Germinal center (tissue), 1 donor: ENCODE data around the gene MRI1.
A peak's percentile ranks its signal among the peaks of the same experiment; 100 is the strongest.

Source experiments
- DNase-seq: peaks from one replicate; pipeline ENCODE4 v3.0.0; 2012; ENCODE audit warnings: mixed read lengths, low spot score

Gene MRI1

DNA sequence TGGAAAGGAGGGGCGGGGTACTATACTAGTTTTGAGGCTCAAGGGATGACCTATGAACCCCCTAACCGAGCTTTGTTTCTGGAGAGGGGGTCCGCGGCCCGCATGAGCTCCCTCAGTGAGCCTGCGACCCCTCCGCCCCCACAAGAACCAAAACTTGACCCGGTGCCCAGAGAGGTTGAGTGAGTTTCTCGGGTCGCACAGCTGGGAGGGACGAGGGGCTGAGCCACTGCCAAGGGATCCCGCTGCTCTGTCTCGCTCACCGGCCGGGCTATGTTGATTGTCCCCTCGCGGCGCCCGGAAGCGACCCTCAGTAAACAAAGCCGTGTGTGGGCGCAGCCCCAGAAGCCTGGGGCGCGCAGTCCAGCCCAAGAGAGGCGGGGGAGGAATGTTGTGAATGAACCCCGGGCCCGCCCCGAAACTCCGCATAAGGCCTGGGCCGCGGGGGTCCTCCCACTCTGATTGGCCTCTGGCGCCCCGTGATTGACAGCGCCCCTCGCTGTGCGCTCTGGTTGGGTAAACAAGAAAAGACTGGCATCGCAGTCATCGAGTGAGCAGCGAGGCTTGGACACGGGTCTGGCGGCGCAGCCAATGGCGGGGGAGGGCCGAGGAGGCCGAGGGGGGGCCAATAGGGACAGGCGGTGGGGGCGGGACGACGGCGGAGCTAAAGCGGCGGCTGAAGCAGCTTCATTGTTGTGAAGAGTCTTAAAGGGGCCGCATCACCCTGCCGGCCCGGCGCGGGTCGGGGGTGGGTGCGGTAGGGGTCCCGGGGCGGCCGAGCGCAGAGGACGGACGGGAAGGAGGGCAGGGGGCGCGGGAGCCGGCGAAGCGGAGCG is 30.7 kb downstream of the MRI1 start, which contains the start of gene ZSWIM4:
Gene ZSWIM4 (plus strand): TSS at position 687 of the 833 bp plus-strand sequence. CDS start 206 bp downstream, outside the sequence.
- peak; percentile 100 for DNase-seq

DNA sequence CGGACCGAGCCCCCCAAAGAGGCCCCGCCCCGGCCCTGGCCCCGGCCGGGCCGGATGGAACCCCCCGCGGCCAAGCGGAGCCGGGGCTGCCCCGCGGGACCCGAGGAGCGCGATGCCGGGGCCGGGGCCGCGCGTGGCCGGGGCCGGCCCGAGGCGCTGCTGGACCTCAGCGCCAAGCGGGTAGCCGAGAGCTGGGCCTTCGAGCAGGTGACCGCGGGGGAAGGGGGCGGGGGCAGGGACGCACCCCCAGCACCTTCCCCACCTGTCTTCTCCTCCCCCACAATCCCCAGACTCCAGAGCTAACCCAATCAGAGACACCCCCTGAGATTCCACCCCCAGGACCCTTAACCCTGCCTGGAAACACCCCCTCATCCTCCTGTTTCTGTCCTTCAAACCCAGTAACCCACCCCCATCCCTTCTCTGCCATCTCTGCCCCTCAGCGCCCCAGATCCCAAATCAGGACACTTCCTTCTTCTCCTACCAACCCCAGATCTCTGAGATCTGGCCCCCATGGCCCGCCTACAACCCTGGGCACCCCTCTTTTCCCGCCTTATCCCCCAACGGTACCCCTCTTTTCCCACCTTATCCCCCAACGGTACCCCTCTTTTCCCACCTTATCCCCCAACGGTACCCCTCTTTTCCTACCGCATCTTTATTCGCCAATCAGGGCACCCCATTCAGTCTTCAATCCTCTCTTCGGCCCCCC is 31.4 kb downstream of the MRI1 start:
- peak; percentile 37 for DNase-seq

DNA sequence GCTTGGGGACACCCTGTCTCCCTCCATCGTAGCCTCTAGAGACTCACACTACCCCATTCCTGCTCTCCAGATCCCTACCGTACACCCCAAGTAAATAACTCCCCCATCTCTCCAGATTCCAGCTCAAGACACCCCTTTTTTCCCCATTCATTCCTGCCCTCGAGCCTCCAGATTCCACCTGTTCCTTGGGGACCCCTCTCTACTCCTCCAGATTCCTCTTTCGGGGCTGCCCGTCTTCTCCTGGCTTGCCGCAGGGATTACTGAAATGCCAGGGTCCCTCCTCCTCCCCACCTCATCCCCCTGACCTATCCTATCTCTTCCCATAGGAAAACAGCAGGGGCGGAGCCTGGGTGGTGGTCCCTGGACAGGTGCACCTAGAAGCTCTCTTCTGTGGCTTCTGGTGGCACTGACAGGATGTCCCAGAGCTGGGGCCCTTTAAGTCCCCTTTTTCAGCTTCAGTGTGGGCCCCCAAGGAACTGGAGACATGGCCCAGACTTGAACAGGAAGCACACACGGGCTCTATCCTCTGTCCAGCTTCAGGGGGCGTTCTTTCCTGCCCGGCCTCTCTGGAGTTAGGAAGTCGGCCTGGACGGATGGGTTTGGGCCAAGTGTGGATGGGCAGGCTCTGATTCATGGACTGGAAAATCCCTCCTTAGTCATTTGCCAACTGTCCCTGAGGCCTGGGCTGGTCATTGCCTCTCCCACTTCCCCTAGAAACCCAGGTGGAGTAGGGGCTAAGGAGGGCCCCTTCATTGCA is 32.2 kb downstream of the MRI1 start:
- no peak for DNase-seq

DNA sequence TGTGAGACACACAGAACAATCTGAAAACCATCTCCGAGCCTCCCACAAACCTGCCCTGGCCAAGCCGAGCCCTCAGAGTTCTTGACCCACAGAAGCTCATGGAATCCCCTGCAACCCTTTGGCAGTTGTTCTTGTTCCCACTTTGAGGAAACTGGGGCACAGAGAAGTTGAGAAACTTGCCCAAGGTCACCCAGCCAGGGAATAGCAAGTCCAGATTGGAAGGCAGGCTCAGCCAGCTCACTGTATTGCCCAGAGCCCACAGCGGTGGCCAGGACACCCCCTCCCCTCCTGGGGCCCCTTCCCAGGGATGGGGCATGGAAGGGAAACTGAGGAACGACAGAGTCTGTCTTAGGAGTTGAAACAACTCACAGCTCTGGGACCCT is 32.7 kb downstream of the MRI1 start:
- DNase-seq, result no peak

DNA sequence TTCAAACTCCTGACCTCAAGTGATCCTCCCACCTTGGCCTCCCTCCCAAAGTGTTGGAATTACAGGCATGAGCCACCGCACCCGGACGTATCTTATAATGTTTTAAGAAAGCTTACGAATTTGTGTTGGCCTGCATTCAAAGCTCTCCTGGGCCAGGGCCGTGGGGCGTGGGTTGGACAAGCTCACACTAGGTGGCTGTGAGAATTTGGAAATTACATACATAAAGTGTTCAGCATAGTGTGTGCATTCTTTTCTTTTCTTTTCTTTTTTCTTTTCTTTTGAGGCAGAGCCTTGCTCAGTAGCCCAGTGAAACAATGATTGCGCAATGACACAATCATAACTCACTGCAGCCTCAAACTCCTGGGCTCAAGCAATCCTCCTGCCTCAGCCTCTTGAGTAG is 33.5 kb downstream of the MRI1 start:
- no peak for DNase-seq

DNA sequence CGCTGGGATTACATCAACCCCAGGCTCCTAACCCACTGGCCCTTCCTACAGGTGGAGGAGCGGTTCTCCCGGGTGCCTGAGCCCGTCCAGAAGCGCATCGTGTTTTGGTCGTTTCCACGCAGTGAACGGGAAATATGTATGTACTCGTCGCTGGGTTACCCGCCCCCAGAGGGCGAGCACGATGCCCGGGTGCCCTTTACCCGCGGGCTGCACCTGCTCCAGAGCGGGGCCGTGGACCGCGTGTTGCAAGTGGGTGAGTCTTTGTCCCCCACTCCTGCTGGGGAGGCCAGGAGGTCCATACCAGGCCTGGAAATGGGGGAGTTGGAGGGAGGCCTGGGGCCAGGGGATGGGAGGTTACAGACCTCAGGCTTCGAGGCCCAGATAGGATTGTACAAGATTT is 35.3 kb downstream of the MRI1 start:
- DNase-seq, result no peak

DNA sequence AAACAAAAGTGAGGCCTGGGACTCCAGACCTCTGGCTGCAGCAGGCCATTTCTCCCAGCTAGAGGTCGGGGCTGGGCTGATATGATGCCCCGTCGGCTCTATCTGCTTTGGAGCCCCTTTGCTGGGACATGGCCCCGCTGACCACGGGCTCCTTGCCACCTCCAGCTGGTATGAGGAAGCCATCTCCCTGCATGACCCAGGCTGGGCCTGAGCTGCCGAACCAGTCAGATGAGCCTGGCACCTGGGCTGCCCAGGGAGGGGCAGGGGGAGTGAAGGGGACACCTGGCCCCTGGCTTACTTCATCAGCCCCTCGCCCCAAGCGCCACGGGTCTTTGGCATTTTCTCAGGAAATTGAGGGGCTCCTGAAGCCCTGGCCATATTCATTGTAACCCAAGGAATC is 38.7 kb downstream of the MRI1 start:
- DNase-seq, result no peak

DNA sequence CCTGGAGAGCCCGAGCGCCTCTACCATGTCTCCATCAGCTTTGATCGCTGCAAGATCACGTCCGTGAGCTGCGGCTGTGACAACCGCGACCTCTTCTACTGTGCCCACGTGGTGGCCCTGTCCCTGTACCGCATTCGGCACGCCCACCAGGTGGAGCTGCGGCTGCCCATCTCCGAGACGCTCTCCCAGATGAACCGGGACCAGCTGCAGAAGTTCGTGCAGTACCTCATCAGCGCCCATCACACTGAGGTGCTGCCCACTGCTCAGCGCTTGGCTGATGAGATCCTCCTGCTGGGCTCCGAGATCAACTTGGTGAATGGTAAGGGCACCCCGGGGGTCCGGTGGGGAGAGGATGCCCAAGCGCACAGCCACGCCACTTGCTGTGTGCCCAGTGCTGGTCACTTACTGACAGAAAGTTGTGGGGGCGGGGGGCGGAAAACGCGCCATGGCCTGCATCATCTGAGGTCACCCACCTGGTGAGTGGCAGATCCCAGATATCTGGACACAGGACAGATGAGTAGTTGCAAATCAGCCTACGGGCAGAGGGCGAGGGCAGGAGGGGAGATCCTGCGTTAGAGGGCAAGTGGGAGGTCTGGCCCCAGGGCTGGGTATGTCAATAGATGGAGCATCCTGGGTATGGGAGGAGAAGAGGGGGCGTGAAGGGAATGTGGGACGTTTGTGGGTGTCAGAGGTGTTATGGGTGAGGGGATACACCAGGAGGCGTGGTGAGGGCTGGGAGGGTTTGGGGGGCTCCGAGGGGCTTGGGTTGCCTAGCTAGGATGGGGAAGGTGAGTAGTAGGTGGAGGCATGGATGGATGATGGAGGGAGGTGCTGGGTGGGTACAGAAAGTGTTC is 40.7 kb downstream of the MRI1 start:
- no peak for DNase-seq

DNA sequence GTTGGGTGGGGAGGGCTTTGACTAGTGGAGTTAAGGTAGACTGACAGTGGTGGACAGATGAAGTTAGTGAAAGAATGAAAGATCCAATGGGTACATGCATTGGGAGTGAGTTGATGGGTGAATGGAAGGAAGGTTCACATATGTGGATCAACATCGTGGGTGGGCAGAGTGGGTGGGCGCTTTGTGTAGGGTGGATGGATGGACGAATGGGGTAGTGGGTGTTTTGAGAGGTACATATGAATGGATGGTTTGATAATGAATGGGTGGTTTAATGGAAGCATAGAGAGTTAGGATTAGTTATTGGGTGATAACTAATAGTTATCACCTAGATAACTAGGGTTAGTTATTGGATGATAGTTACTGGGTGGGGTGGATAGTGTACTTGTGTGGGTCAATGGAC is 42.4 kb downstream of the MRI1 start:
- DNase-seq, result no peak

DNA sequence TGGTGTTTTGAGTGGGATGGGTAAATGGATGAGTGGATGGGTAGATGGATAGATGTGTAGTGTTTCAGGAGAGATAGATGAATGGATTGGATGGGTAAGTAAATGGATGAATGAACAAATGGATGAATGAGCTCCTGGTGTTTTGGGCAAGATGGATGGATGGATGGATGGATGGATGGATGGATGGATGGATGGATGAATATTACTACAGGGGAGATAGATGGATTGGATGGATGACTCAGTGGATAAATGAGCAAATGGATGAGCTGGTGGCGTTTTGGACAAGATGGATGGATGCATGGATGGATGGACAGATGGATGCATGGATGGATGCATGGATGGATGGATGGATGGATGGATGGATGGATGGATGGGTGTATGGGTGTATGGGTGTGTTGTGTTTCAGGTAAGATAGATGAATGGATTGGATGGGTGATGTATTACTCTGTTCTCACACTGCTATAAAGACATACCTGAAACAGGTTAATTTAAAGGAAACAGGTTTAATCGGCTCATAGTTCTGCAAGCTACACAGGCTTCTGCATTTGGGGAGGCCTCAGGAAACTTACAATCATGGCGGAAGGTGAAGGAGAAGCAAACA is 43.2 kb downstream of the MRI1 start:
- no peak for DNase-seq

DNA sequence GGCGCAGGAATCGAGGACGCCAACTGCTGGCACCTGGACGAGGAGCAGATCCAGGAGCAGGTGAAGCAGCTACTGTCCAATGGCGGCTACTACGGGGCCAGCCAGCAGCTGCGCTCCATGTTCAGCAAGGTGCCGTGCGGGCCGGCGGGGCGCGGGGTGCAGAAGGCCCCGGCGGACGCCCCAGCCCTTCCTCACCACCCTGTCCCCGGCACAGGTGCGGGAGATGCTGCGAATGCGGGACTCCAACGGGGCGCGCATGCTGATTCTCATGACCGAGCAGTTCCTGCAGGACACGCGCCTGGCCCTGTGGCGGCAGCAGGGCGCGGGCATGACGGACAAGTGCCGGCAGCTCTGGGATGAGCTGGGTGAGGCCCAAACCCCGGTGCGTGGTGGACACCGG is 44.5 kb downstream of the MRI1 start:
- no peak for DNase-seq

DNA sequence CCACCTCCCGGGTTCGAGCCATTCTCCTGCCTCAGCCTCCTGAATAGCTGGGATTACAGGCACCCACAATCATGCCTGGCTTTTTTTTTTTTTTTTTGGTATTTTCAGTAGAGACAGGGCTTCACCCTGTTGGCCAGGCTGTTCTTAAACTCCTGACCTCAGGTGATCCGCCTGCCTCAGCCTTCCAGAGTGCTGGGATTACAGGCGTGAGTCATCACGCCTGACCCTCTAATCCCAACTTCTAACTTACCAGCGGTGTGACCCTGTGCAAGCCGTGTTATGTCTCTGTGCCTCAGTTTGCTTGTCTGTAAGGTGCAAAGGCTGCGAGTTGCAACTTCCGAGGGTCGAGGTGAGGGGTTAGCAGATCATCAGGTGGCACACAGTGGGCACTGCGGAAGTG is 48.2 kb downstream of the MRI1 start:
- DNase-seq, result no peak

DNA sequence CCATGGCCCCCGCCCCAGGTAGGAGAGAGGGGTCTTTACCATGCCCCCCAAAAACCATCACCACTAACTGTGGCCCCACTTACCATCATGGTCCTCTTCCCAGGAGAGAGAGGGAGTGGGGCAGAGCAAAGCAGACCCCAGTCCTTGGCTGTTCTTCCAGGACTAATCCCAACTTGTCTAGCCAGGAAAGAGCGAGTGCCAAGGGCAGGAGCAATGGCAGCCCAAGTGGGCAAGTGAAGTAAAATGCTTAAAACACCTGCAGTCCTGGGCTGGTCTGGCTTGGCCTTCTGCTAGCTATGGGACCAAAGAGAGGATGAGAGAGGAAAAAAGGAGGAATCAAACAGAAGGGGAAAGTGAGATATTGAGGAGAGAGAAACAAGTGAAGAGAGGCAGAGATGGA is 48.8 kb downstream of the MRI1 start:
- no peak for DNase-seq

DNA sequence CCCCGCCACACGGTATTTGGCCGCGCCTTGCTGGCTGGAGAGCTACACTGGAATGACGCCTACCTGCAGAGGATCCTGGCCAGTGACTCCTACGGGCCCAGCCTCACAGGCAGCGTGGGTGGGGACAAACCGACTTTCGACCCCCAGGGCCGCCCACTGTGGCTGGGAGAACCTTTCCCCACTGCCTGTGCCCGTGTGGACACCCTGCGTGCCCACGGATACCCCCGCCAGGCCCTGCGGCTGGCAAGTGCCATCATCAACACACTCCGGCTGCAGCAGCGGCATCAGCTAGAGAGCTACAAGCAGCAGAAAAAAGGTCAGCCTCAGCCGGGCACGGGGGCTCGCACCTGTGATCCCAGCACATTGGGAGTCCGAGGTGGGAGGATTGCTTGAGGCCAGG is 50.2 kb downstream of the MRI1 start:
- no peak for DNase-seq

DNA sequence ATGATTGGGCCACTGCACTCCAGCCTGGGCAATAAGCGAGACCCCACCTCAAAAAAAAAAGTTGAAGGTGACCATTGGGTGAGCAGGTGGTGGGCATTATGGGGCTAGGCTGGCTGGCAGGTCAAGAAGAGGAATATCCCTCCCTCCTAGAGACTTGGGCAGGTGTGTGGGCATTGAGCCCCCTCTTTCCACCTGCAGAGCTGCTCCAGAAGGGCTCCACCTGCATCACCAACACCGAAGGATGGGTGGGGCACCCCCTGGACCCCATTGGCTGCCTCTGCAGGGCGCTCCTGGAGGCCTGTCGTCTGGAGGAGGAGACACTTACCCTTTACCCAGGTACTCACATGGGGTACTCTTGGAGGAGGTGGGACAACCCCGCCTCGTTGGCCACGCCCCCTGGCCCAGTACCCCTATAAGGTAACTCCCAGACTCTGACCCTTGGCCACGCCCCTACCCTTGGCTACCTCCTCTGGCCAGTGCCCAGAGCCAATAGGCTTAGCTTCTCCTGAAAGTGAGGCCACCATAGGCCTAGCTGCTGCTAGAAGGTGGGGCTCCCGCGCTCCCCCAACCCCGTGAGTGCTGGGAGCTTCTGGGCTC is 52.8 kb downstream of the MRI1 start:
- DNase-seq, result peak; percentile 50

DNA sequence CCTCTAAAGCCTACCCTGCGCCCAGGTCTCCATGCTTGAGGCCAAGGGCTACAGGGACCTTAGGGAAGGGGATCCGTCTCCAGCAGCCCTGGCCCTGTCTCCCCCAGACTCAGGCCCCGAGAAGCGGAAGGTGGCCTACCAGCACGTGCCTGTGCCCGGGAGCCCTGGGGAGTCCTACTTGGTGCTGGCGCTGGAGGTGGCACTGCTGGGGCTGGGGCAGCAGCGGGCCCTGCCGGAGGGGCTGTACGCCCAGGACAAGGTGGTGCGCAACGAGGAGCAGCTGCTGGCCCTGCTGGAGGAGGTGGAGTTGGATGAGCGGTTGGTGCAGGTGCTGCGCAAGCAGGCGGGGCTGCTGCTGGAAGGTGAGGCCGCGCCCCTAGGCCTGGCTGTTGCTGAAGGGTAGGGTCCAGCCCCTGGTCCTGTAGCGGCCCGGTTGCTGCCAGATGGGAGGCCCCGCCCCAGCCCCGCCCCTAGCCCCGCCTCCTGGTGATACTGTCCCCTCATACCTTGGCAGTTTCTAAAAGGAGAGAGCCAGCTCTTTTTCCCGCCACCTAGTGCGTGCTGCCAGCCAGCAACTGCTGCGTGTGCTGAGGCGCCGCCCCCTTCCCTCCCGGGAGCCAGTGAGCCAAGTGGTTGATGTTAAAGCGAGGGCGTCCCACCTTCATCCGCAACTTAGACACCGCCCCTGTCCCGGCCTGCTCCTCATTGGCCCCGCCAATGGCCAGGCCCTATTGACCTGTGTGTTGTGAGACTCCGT is 53.5 kb downstream of the MRI1 start:
- DNase-seq, result peak; percentile 57

DNA sequence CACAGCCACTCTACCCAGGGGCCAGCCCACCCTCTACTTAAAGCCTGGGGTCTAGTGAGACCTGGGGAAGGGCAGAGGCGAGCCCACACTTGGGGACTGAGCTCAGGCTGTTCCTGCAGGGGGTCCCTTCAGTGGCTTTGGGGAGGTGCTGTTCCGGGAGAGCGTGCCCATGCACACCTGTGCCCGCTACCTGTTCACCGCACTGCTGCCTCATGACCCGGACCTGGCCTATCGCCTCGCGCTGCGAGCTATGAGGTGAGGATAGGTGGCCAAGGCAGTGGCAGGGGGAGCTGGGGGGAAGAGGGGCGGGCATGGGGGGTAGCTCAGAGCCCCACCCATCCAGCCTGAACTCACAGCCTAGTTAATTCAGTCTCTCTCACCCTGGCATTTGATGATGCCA is 54.9 kb downstream of the MRI1 start:
- no peak for DNase-seq

DNA sequence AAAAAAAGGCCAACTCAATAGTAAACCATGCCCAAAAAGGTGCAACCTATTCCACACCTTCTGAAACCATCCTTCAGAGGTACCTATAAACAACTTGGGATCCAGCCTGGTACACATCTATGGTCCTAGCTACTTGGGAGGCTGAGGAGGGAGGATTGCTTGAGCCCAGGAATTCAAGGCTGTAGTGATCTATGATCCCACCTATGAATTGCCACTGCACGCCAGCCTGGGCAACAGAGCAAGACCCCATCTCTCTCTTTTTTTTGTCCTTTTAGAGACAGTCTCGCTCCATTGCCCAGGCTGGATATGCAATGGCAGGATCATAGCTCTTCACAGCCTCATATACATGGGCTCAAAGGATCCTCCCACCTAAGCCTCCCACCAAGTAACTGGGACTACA is 57.0 kb downstream of the MRI1 start:
- DNase-seq, result no peak

DNA sequence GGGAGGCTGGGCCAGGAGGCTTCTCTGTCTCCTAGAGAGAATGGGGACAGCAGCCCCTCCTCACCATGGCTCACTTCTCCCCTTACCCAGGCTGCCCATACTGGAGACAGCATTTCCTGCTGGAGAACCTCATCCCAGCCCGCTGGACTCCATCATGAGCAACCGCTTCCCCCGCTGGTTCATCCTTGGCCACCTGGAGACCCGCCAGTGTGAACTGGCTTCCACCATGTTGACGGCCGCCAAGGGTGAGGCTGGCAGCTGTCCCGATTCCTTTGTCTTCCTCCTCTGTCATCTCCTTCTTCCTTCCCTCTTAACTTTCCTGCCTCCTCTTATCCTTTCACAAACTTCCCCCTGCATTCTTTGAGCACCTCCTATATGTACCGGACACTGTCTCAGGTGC is 58.9 kb downstream of the MRI1 start:
- no peak for DNase-seq
